PC-9 (cell line): ENCODE results near the gene DDI1.

Source experiments
- CTCF ChIP-seq: fragments of 200-600 bp; sonication (generic); conservative IDR thresholded peaks from 2 replicates; pipeline ENCODE4 v1.6.1; 2017; ENCODE audit warnings: mixed run types, antibody characterized with exemption, mild to moderate bottlenecking, moderate library complexity
- EZH2 ChIP-seq: fragments of 200-600 bp; sonication (generic); IDR thresholded peaks from 2 replicates; pipeline ENCODE4 v1.8.0; 2017; ENCODE audit warnings: antibody characterized with exemption, low read depth

DNA sequence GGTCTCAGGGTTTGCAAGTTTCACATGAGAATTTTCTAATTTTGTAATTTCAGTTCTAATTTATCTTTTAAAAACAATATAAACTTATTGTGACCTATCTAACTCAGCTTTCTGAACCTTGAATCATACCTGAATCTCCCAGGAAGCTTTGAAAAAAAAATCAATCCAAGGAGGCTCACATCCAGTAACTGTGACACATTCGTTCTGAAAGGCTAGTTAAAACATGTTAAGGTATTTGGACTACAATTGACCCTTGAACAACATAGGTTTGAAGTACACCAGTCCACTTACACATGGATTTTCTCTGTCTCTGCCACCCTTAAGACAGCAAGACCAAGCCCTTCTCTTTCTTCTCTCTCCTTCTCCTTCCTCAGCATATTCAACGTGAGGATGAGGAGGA lies 40.0 kb downstream of the DDI1 start:
- TF ChIP-seq CTCF (no peak), EZH2 (no peak)
